Osteoblast (primary cell): ENCODE results near the gene COA8. TPM values are rescaled to one million over a fixed set of nuclear protein-coding genes. Genes with fewer than 3 reads are reported as not detected.
A peak's percentile ranks its signal among the peaks of the same experiment; 100 is the strongest.

ENCODE experiments used
- DNase-seq: peaks from one replicate; pipeline ENCODE4 v3.0.0; 2011; ENCODE audit warnings: low spot score, mixed read lengths; ENCODE audit not compliant: insufficient read length; ENCODE audit errors: missing footprints
- H2AFZ ChIP-seq: 2 replicates; pipeline ENCODE4 v1.6.0; 2011; ENCODE audit warnings: mild to moderate bottlenecking, low read length
- H3K27ac ChIP-seq: 2 replicates; pipeline ENCODE4 v1.5.1; 2011; ENCODE audit warnings: mild to moderate bottlenecking, low read depth, low read length, moderate library complexity
- H3K27me3 ChIP-seq: 2 replicates; pipeline ENCODE4 v1.6.0; 2012; ENCODE audit warnings: mild to moderate bottlenecking, control low read depth, inconsistent platforms, low read length, moderate library complexity; ENCODE audit not compliant: insufficient read depth
- H3K36me3 ChIP-seq: 2 replicates; pipeline ENCODE4 v1.5.1; 2011; ENCODE audit warnings: mild to moderate bottlenecking, low read length, control low read depth, moderate library complexity; ENCODE audit not compliant: insufficient read depth
- H3K4me1 ChIP-seq: 2 replicates; pipeline ENCODE4 v1.5.1; 2011; ENCODE audit warnings: mild to moderate bottlenecking, low read length, control low read depth, moderate library complexity; ENCODE audit not compliant: insufficient read depth
- H3K4me2 ChIP-seq: 2 replicates; pipeline ENCODE4 v1.6.0; 2011; ENCODE audit warnings: mild to moderate bottlenecking, low read length; ENCODE audit not compliant: insufficient read depth
- H3K4me3 ChIP-seq: fragments of 200-600 bp; sonication (generic); 3 replicates; pipeline ENCODE4 v1.5.1; 2012; ENCODE audit warnings: mild to moderate bottlenecking, low read length, inconsistent platforms; ENCODE audit not compliant: insufficient read depth
- H3K79me2 ChIP-seq: 2 replicates; pipeline ENCODE4 v1.6.0; 2012; ENCODE audit warnings: mild to moderate bottlenecking, low read length, control low read depth, inconsistent platforms; ENCODE audit not compliant: insufficient read depth
- H3K9me3 ChIP-seq: 2 replicates; pipeline ENCODE4 v1.5.1; 2011; ENCODE audit warnings: low read depth, low read length, control low read depth
- H4K20me1 ChIP-seq: 2 replicates; pipeline ENCODE4 v1.6.0; 2012; ENCODE audit warnings: mild to moderate bottlenecking, low read length, control low read depth; ENCODE audit not compliant: insufficient read depth
- CTCF ChIP-seq: IDR thresholded peaks from 2 replicates; pipeline ENCODE4 v1.5.1; 2011; ENCODE audit warnings: mild to moderate bottlenecking, low read depth, low read length, moderate library complexity; ENCODE audit errors: extremely low read depth
- total RNA-seq: library from RNA; depleted of rRNA; stranded (reverse); fragments of >200 nt; gene quantifications from 2 replicates; pipeline ENCODE4 v1.2.3, GENCODE V29; 2012

COA8 gene
- total RNA-seq, 1 donor = 24.6 TPM

DNA sequence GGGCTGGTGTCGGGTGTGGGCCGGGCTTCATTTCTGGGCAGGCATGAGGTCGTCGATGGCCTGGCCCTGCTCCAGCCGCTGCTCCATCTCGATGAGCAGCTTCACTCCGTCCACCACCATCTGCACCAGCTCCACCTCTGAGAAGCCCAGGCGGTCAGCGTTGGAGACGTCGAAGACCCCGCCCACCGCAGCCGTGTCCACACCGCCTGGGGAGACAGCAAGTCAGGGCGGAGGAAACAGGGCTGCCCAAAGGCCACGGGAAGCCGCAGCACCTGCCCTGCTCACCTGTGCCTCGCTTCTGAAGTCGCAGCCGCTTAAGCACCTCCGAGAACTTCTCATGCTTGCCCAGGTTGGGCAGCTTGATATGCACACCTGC lies 42.9 kb upstream of the COA8 start:
- Histone ChIP-seq H3K4me2 (no peak overlapping the region), H3K4me3 (no peak overlapping the region), H3K27ac (no peak overlapping the region), H3K9me3 (no peaks in the 10 kb centered on the region), H2AFZ (no peak overlapping the region), H3K36me3 (no peaks in the 10 kb centered on the region), H3K79me2 (no peaks in the 10 kb centered on the region), H3K4me1 (peaks cover 23% of the 10 kb centered on the region), H4K20me1 (peaks cover 5% of the 10 kb centered on the region), H3K27me3 (peaks cover 28% of the 10 kb centered on the region)
- TF ChIP-seq CTCF = no peak
- DNase-seq = peak; percentile 92

GRCh38 chr14:103520269-103520656 lies 42.5 kb upstream of the COA8 start:
- TF ChIP-seq CTCF = no peak
- Histone ChIP-seq H3K79me2 (no peaks in the 10 kb centered on the region), H3K4me2 (peak overlapping the region; percentile 61), H2AFZ (no peak overlapping the region), H3K27me3 (peaks cover 28% of the 10 kb centered on the region), H3K36me3 (no peaks in the 10 kb centered on the region), H4K20me1 (peaks cover 5% of the 10 kb centered on the region), H3K27ac (no peak overlapping the region), H3K4me3 (no peak overlapping the region), H3K9me3 (no peaks in the 10 kb centered on the region), H3K4me1 (peaks cover 23% of the 10 kb centered on the region)
- DNase-seq = no peak

DNA sequence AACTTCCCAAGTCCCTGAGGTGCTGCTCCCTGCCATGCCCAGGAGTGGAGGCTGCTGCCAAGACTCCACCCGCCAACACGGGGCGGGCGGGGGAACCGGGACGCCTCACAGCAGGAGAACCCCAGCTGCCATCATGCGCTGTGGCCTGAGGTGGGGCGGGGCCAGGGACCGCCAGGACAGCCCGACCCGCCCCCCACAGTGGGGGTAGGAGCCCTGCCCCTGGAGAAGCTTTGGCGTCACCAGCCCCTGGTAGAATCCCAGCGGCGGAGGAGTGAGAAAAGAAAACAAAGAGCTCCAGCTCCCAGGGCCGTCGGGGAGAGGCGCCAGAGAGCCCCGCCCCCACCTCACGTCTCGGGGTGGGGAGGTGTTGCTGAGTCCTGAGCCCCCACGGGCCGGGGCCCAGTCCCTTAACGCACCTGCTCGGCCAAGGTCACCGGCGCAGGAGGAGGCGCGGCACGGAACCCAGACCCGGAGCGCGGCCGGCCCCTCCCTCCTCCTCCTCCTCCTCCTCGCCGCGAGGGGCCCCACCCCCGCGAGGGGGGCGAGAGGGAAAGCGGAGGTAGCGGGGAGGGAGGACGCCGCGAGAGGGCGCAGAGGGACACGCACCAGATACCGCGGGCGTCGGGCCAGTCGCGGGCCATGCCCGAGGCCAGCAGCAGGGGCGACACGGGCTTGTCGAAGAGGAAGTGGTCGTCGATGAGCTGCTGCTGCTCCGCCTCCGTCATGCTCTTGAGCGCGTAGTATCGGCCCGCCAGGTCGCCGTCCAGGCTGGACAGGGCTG lies 41.9 kb upstream of the COA8 start:
- Histone ChIP-seq H3K4me2 (peak overlapping the region; percentile 61), H3K4me3 (peak overlapping the region; percentile 64), H4K20me1 (peaks cover 5% of the 10 kb centered on the region), H3K79me2 (no peaks in the 10 kb centered on the region), H3K27ac (no peak overlapping the region), H3K4me1 (peaks cover 23% of the 10 kb centered on the region), H3K36me3 (no peaks in the 10 kb centered on the region), H3K27me3 (peaks cover 28% of the 10 kb centered on the region), H3K9me3 (no peaks in the 10 kb centered on the region), H2AFZ (no peak overlapping the region)
- TF ChIP-seq CTCF = peak; percentile 33
- DNase-seq = peak; percentile 96

- peaks cover 5% of the 10 kb centered on the region for H4K20me1 ChIP-seq
- peak overlapping the region; percentile 61 for H3K4me2 ChIP-seq
- no peak overlapping the region for H2AFZ ChIP-seq
Observed at GRCh38 chr14:103521438-103521950, 41.3 kb upstream of the COA8 start.

More at GRCh38 chr14:103521438-103521950, 41.3 kb upstream of the COA8 start:
- no peak for DNase-seq
- no peaks in the 10 kb centered on the region for H3K9me3 ChIP-seq
- peaks cover 28% of the 10 kb centered on the region for H3K27me3 ChIP-seq
- H3K36me3 ChIP-seq = no peaks in the 10 kb centered on the region
- H3K79me2 ChIP-seq = no peaks in the 10 kb centered on the region
- TF ChIP-seq CTCF = no peak
- peaks cover 23% of the 10 kb centered on the region for H3K4me1 ChIP-seq
- H3K4me3 ChIP-seq = peak overlapping the region; percentile 64
- H3K27ac ChIP-seq = no peak overlapping the region
